GM12878 (cell line): ENCODE data around the gene UFD1. TPM values are rescaled to one million over a fixed set of nuclear protein-coding genes. Genes with fewer than 3 reads are reported as not detected.

Source experiments
- ATAC-seq: fragments of 200-7000 bp; cut with Tn5 transposase; 3 replicates; pipeline ENCODE4 v1.9.1; 2020; ENCODE audit warnings: mild to moderate bottlenecking, moderate library complexity
- BruUV-seq: library from RNA; stranded (reverse); fragments of 400-500 nt; replicated peaks from 2 replicates; lab custom pipeline; 2021; lab: Mats Ljungman, UMichigan
- CTCF ChIA-PET: fragments of 300-600 bp; sonication (Branson Sonifier 250); formaldehyde crosslinking; extraction: SDS; loops from one replicate; lab custom pipeline; 2021; ENCODE audit warnings: inconsistent platforms; lab: Yijun Ruan, JAX
- POLR2A ChIA-PET: fragments of 350-600 bp; formaldehyde crosslinking; extraction: SDS; loops from one replicate; lab custom pipeline; 2021; ENCODE audit warnings: inconsistent platforms; lab: Charles Lee
- RAD21 ChIA-PET: fragments of 300-600 bp; sonication (Branson Sonifier 250); formaldehyde crosslinking; loops from one replicate; lab custom pipeline; 2023; ENCODE audit warnings: antibody characterized with exemption; ENCODE audit not compliant: unreplicated experiment; lab: Charles Lee
- SMC1A ChIA-PET: fragments of 300-600 bp; sonication (Branson Sonifier 250); formaldehyde crosslinking; loops from one replicate; lab custom pipeline; 2023; ENCODE audit not compliant: unreplicated experiment, uncharacterized antibody; lab: Charles Lee
- DNase-seq: peaks from one replicate; pipeline ENCODE4 v3.0.0-alpha.2; 2011; ENCODE audit warnings: low read depth, low spot score
- FAIRE-seq: peaks from 3 replicates; lab custom pipeline; 2011; peaks lifted over from hg19 to GRCh38; lab: Jason Lieb, UNC
- H2AFZ ChIP-seq: 2 replicates; pipeline ENCODE4 v1.6.0; 2011; ENCODE audit warnings: low read depth, low read length, control low read depth; ENCODE audit not compliant: control insufficient read depth
- H3K27ac ChIP-seq: 2 replicates; pipeline ENCODE4 v1.5.1; 2011; ENCODE audit warnings: control low read depth; ENCODE audit not compliant: control insufficient read depth, insufficient read depth
- H3K27me3 ChIP-seq, 2 experiments: replicated peaks in 1 of 2; 2 replicates each; pipeline versions ENCODE4 v1.6.0 to v1.6.1; 2011; ENCODE audit warnings: low read length in 1 of 2; ENCODE audit not compliant: control insufficient read depth in 2 of 2, insufficient read depth in 2 of 2
- H3K36me3 ChIP-seq, 2 experiments: 2 replicates each; pipeline ENCODE4 v1.5.1; 2011; ENCODE audit warnings: low read length in 1 of 2; ENCODE audit not compliant: control insufficient read depth in 2 of 2, insufficient read depth in 2 of 2
- H3K4me1 ChIP-seq: 2 replicates; pipeline ENCODE4 v1.6.1; 2011; ENCODE audit warnings: mild to moderate bottlenecking, low read length, moderate library complexity, mixed read lengths; ENCODE audit not compliant: control insufficient read depth, insufficient read depth
- H3K4me2 ChIP-seq: 2 replicates; pipeline ENCODE4 v1.6.0; 2011; ENCODE audit warnings: control low read depth; ENCODE audit not compliant: control insufficient read depth, insufficient read depth
- H3K4me3 ChIP-seq: fragments of 200-600 bp; sonication (generic); 2 replicates; pipeline ENCODE4 v1.5.1; 2016
- H3K79me2 ChIP-seq: 2 replicates; pipeline ENCODE4 v1.6.0; 2011; ENCODE audit warnings: low read length; ENCODE audit not compliant: control insufficient read depth, insufficient read depth
- H3K9ac ChIP-seq: 2 replicates; pipeline ENCODE4 v1.8.0; 2011; ENCODE audit warnings: low read length, control low read depth, mixed read lengths; ENCODE audit not compliant: control insufficient read depth, insufficient read depth
- H3K9me3 ChIP-seq: replicated peaks from 3 replicates; pipeline ENCODE4 v1.5.1; 2011; ENCODE audit warnings: mild to moderate bottlenecking, low read length; ENCODE audit not compliant: control insufficient read depth, insufficient read depth
- H4K20me1 ChIP-seq: 2 replicates; pipeline ENCODE4 v1.6.0; 2011; ENCODE audit not compliant: control insufficient read depth, insufficient read depth
- ATF7 ChIP-seq: fragments of 450-650 bp; IDR thresholded peaks from 2 replicates; pipeline ENCODE4 v1.6.1; 2016; ENCODE audit warnings: low read depth, mild to moderate bottlenecking
- PRDM15 ChIP-seq: fragments of 450-650 bp; formaldehyde crosslinking; IDR thresholded peaks from 2 replicates; pipeline ENCODE4 v1.4.0; 2020; ENCODE audit warnings: mild to moderate bottlenecking, moderate library complexity
- YBX1 ChIP-seq: fragments of 450-650 bp; IDR thresholded peaks from 2 replicates; pipeline ENCODE4 v1.6.1; 2016; ENCODE audit warnings: antibody characterized with exemption
- WGBS: methylation state at CpG from one replicate; pipeline ENCODE4 v1.1.6; 2016; ENCODE audit warnings: low lambda C conversion rate; ENCODE audit not compliant: insufficient replicate concordance, insufficient coverage; ENCODE audit errors: missing lambda C conversion rate; 5-methylcytosine and 5-hydroxymethylcytosine counted together
- in situ Hi-C: fragments of 300-500 bp; cut with MboI; formaldehyde crosslinking; loops from 9 replicates; pipeline ENCODE4 v1.14.3; 2018; ENCODE audit warnings: mixed read lengths
- intact Hi-C: fragments of 100-400 bp; cut with micrococcal nuclease; formaldehyde crosslinking; loops from one replicate; pipeline ENCODE4 v1.14.2; 2022; ENCODE audit not compliant: unreplicated experiment
- polyA plus RNA-seq, 11 experiments: library from polyadenylated mRNA; depleted of rRNA in 4 of 11; unstranded in 6 of 11; stranded (reverse) in 5 of 11; fragments of >200 nt; fragmentation: Nextera tagmentation in 4 of 11; fragmentation: Illumina TruSeq in 1 of 11; extraction: Ambion mirVana in 4 of 11; extraction: Trizol in 1 of 11; gene quantifications; 1 replicate in 1 of 11; 2 replicates in 10 of 11; pipeline versions ENCODE4 v1.2.1 to v1.2.3, GENCODE V29; 2011 to 2016; ENCODE audit warnings: inconsistent platforms in 2 of 11, missing spikeins in 2 of 11, low read depth in 1 of 11
- total RNA-seq, 4 experiments: library from RNA; depleted of rRNA in 3 of 4; stranded (reverse); fragments of >200 nt in 3 of 4; fragmentation: Illumina TruSeq in 1 of 4; extraction: Trizol in 1 of 4; gene quantifications; 2 replicates each; pipeline versions ENCODE4 v1.2.1 to v1.2.3, GENCODE V29; 2013 to 2021

The UFD1 gene
- total and polyA plus RNA-seq, 10 of the 15 experiments (the other 5 are each of a cell fraction or from before 2014, with no cell fraction given): 67.2 to 143 (median 117) TPM

GRCh38 chr22:19516378-19517170, 37.6 kb upstream of the UFD1 start:
- Histone ChIP-seq H3K27ac (no peak overlapping the region), H2AFZ (no peak overlapping the region), H4K20me1 (no peaks in the 10 kb centered on the region), H3K9me3 (no peaks in the 10 kb centered on the region), H3K4me1 (no peaks in the 10 kb centered on the region), H3K4me3 (no peak overlapping the region), H3K4me2 (no peak overlapping the region), H3K9ac (no peak overlapping the region), H3K79me2 (no peaks in the 10 kb centered on the region), H3K36me3 (peaks cover 6 to 20% of the 10 kb centered on the region in 2 experiments; a peak in 3 of 4 replicates), H3K27me3 (no peaks in the 10 kb centered on the region)
- FAIRE-seq: no peak
- ChIA-PET RAD21 (no interaction called here), SMC1A (no interaction called here), CTCF (no interaction called here), POLR2A (no interaction called here)
- intact Hi-C loops (no loop called here), in situ Hi-C loops (loop anchor here (5.0 kb wide), 1 partner anchor 51 kb away; no protein-coding TSS in a partner anchor)
- 85% methylated on average over 19 of the region's 19 CpGs for WGBS
- DNase-seq: no peak
- BruUV-seq: no TSS peak
- TF ChIP-seq ATF7 (no peak), PRDM15 (CRISPR knock-in tag) (no peak), YBX1 (no peak)
- ATAC-seq: no peak
